HEK293 (cell line): Measurements from ENCODE around the gene PRKCE.

Experiments
- CTCF ChIA-PET: fragments of 350-600 bp; formaldehyde crosslinking; extraction: SDS; loops from one replicate; lab custom pipeline; 2021; ENCODE audit warnings: antibody characterized with exemption; lab: Yijun Ruan, JAX
- POLR2A ChIA-PET: fragments of 300-600 bp; formaldehyde crosslinking; extraction: SDS; loops from one replicate; lab custom pipeline; 2020; ENCODE audit warnings: antibody characterized with exemption, inconsistent platforms; lab: Yijun Ruan, JAX
- H3K27ac ChIP-seq: fragments of 200-500 bp; sonication (Bioruptor generic); 2 replicates; pipeline ENCODE4 v1.5.1; 2014; ENCODE audit warnings: low read depth, low read length, control low read depth, inconsistent platforms; ENCODE audit errors: extremely low read depth
- H3K36me3 ChIP-seq, 2 experiments: fragments of 200-500 bp in 1 of 2; sonication (Bioruptor generic) in 1 of 2; 1 replicate in 1 of 2; 2 replicates in 1 of 2; pipeline ENCODE4 v1.5.1; 2014 to 2017; ENCODE audit warnings: inconsistent platforms in 2 of 2, low read length in 2 of 2; ENCODE audit not compliant: control insufficient read depth in 2 of 2, insufficient read depth in 1 of 2
- H3K4me1 ChIP-seq: fragments of 200-500 bp; sonication (Bioruptor generic); 2 replicates; pipeline ENCODE4 v1.5.1; 2014; ENCODE audit warnings: mild to moderate bottlenecking, low read length, inconsistent platforms; ENCODE audit not compliant: control insufficient read depth, insufficient read depth
- H3K4me3 ChIP-seq: 2 replicates; pipeline ENCODE4 v1.5.1; 2011; ENCODE audit warnings: low read depth, mild to moderate bottlenecking, control low read depth, low read length, moderate library complexity
- H3K9me3 ChIP-seq: fragments of 200-500 bp; sonication (Bioruptor generic); 2 replicates; pipeline ENCODE4 v1.5.1; 2014; ENCODE audit warnings: low read depth, low read length, inconsistent platforms; ENCODE audit not compliant: control insufficient read depth, insufficient read depth
- FEZF1 ChIP-seq: fragments of 450-650 bp; formaldehyde crosslinking; IDR thresholded peaks from 2 replicates; pipeline ENCODE4 v1.5.1; 2016; ENCODE audit warnings: missing biosample characterization, missing genetic modification characterization
- GFI1B ChIP-seq: fragments of 450-650 bp; formaldehyde crosslinking; IDR thresholded peaks from 2 replicates; pipeline ENCODE4 v1.5.1; 2016; ENCODE audit warnings: missing biosample characterization, missing genetic modification characterization
- GLIS2 ChIP-seq: fragments of 450-650 bp; formaldehyde crosslinking; IDR thresholded peaks from 2 replicates; pipeline ENCODE4 v1.5.1; 2016; ENCODE audit warnings: missing biosample characterization, missing genetic modification characterization
- KLF16 ChIP-seq: fragments of 450-650 bp; formaldehyde crosslinking; IDR thresholded peaks from 2 replicates; pipeline ENCODE4 v1.5.1; 2017; ENCODE audit warnings: missing biosample characterization, missing genetic modification characterization
- OSR2 ChIP-seq: fragments of 450-650 bp; formaldehyde crosslinking; IDR thresholded peaks from 2 replicates; pipeline ENCODE4 v1.5.1; 2016; ENCODE audit warnings: missing biosample characterization, missing genetic modification characterization
- PRDM6 ChIP-seq: fragments of 450-650 bp; formaldehyde crosslinking; IDR thresholded peaks from 2 replicates; pipeline ENCODE4 v1.5.1; 2017; ENCODE audit warnings: missing biosample characterization, missing genetic modification characterization
- SCRT2 ChIP-seq: fragments of 450-650 bp; formaldehyde crosslinking; IDR thresholded peaks from 2 replicates; pipeline ENCODE4 v1.5.1; 2016; ENCODE audit warnings: missing biosample characterization, missing genetic modification characterization
- SP3 ChIP-seq: fragments of 450-650 bp; formaldehyde crosslinking; IDR thresholded peaks from 2 replicates; pipeline ENCODE4 v1.5.1; 2016; ENCODE audit warnings: missing biosample characterization, missing genetic modification characterization
- TRIM28 ChIP-seq: IDR thresholded peaks from 2 replicates; pipeline ENCODE4 v1.6.1; 2011; ENCODE audit warnings: low read length, control low read depth, borderline replicate concordance
- ZFP3 ChIP-seq: fragments of 450-650 bp; formaldehyde crosslinking; IDR thresholded peaks from 2 replicates; pipeline ENCODE4 v1.5.1; 2016; ENCODE audit warnings: low read depth, missing biosample characterization, missing genetic modification characterization
- ZFP41 ChIP-seq: fragments of 450-650 bp; formaldehyde crosslinking; IDR thresholded peaks from 2 replicates; pipeline ENCODE4 v1.5.1; 2016; ENCODE audit warnings: missing biosample characterization, missing genetic modification characterization, borderline replicate concordance
- ZIC2 ChIP-seq: fragments of 450-650 bp; formaldehyde crosslinking; IDR thresholded peaks from 2 replicates; pipeline ENCODE4 v1.5.1; 2016; ENCODE audit warnings: missing biosample characterization, missing genetic modification characterization
- ZNF202 ChIP-seq: fragments of 450-650 bp; formaldehyde crosslinking; IDR thresholded peaks from 2 replicates; pipeline ENCODE4 v1.5.1; 2016; ENCODE audit warnings: missing biosample characterization, missing genetic modification characterization, borderline replicate concordance
- ZNF266 ChIP-seq: fragments of 450-650 bp; formaldehyde crosslinking; IDR thresholded peaks from 2 replicates; pipeline ENCODE4 v1.5.1; 2016; ENCODE audit warnings: missing biosample characterization, missing genetic modification characterization, low read depth
- ZNF341 ChIP-seq: fragments of 450-650 bp; formaldehyde crosslinking; IDR thresholded peaks from 2 replicates; pipeline ENCODE4; 2016; ENCODE audit warnings: low read depth, missing biosample characterization, missing genetic modification characterization
- ZNF423 ChIP-seq: fragments of 450-650 bp; formaldehyde crosslinking; IDR thresholded peaks from 2 replicates; pipeline ENCODE4 v1.5.1; 2016; ENCODE audit warnings: missing biosample characterization, missing genetic modification characterization
- ZNF521 ChIP-seq: fragments of 450-650 bp; formaldehyde crosslinking; IDR thresholded peaks from 2 replicates; pipeline ENCODE4 v1.5.1; 2017; ENCODE audit warnings: missing biosample characterization, mild to moderate bottlenecking, missing genetic modification characterization
- ZNF560 ChIP-seq: fragments of 450-650 bp; formaldehyde crosslinking; IDR thresholded peaks from 2 replicates; pipeline ENCODE4 v1.5.1; 2017; ENCODE audit warnings: missing biosample characterization, missing genetic modification characterization, borderline replicate concordance
- ZNF768 ChIP-seq: fragments of 450-650 bp; formaldehyde crosslinking; IDR thresholded peaks from 2 replicates; pipeline ENCODE4 v1.5.1; 2018; ENCODE audit warnings: missing biosample characterization, mild to moderate bottlenecking, missing genetic modification characterization
- ZNF843 ChIP-seq: fragments of 450-650 bp; formaldehyde crosslinking; IDR thresholded peaks from 2 replicates; pipeline ENCODE4 v1.5.1; 2016; ENCODE audit warnings: missing biosample characterization, missing genetic modification characterization
- ZSCAN18 ChIP-seq: fragments of 450-650 bp; formaldehyde crosslinking; IDR thresholded peaks from 2 replicates; pipeline ENCODE4 v1.5.1; 2016; ENCODE audit warnings: missing biosample characterization, missing genetic modification characterization
- TF ChIP-seq, protein P1 (sequence below): fragments of 450-650 bp; formaldehyde crosslinking; IDR thresholded peaks from 2 replicates; pipeline ENCODE4 v1.5.1; 2017; ENCODE audit warnings: missing biosample characterization, missing genetic modification characterization

Gene PRKCE

DNA sequence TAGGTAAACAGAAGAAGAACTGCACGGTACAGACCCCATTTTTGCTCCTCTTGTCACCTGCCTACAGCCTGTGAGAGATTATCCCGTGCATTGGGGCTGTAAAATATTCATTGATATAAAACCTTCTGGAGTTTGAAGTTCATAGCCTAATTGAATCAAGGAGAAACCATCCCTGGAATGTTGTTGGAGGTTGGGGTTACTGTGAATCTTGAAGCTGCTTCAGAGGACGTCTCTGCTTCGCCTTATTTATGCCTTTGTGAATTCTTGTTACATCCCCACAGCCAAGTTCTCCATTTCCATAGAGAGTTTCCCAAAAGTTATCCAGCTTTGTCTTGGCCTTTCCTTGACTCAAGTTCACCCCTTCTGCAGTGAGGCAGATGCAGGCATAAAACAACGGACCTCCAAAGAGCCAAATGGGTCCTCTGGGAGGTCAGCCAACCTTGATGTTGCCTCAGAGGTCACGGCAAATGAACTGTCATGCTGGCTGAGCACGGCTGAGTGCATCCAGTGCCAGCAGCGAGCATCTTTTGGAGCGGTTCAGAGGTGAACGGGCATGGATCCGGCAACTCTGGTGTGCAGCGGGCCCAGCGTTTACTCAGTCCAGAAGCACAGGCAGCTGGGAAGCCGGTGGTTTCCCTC lies 317.6 kb downstream of the PRKCE start:
- H3K36me3 ChIP-seq = no peaks in the 10 kb centered on the region
- no peak overlapping the region for H3K4me3 ChIP-seq
- H3K9me3 ChIP-seq = no peaks in the 10 kb centered on the region
- no peak for TF ChIP-seq ZFP3
- TF ChIP-seq GLIS2 (tag by site-specific recombination) = no peak
- no peak for TF ChIP-seq TRIM28
- TF ChIP-seq ZNF202 (tag by site-specific recombination) = no peak
- TF ChIP-seq SCRT2 (tag by site-specific recombination) = no peak
- no peak for TF ChIP-seq SP3 (tag by site-specific recombination)
- no peak for TF ChIP-seq ZSCAN18 (tag by site-specific recombination)
- TF ChIP-seq ZNF521 (tag by site-specific recombination) = no peak
- TF ChIP-seq GFI1B = no peak
- ChIA-PET POLR2A (no interaction called here), CTCF (interaction anchor here (1.0 kb wide), 1 partner anchor 496 kb away, joined by 4 read pairs; no protein-coding TSS in a partner anchor)
- peaks cover 5% of the 10 kb centered on the region; the same call in 1 of the 2 replicates for H3K4me1 ChIP-seq
- H3K27ac ChIP-seq = no peak overlapping the region

DNA sequence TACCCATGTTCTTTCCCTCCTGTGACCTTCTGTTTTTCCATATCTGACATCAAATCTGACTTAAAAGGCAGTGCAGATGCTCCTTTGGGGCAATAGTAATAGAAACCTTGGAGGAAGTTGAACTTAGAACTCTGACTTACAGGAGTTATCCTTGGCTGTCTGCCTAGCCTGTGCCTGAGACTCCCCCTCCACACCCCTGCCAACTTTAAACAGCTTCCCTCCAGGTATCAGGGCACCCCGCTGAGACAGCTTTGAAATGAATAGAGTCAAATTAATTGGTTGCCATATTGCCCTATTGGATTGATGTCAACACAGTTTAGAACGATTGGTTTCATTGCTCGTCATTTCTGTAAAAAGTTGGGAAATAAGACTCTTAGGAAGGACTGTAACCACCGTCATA lies 322.0 kb downstream of the PRKCE start:
- H3K4me1 ChIP-seq = 0 out of 2 replicates have a peak, but pooled peaks cover 4% of the 10 kb centered on the region
- no peak overlapping the region for H3K27ac ChIP-seq
- no peak overlapping the region for H3K4me3 ChIP-seq
- CTCF ChIA-PET = interaction anchor here (0.5 kb wide), 1 partner anchor 356 kb away, joined by 3 read pairs; no protein-coding TSS in a partner anchor
- TF ChIP-seq ZNF266 (tag by site-specific recombination) (no peak), PRDM6 (tag by site-specific recombination) (0 out of 2 replicates have a peak, but pooled peaks have one; percentile 23), ZNF768 (tag by site-specific recombination) (no peak), ZNF423 (tag by site-specific recombination) (0 out of 2 replicates have a peak, but pooled peaks have one; percentile 56), FEZF1 (tag by site-specific recombination) (peak; percentile 94), KLF16 (tag by site-specific recombination) (no peak), ZFP41 (tag by site-specific recombination) (no peak), ZIC2 (tag by site-specific recombination) (peak; percentile 67), ZNF560 (tag by site-specific recombination) (no peak), OSR2 (peak; percentile 59), ZNF843 (peak; percentile 66; the same call in 1 of the 2 replicates), ZNF341 (tag by site-specific recombination) (peak; percentile 49; the same call in 1 of the 2 replicates)
- TF ChIP-seq, protein P1, sequence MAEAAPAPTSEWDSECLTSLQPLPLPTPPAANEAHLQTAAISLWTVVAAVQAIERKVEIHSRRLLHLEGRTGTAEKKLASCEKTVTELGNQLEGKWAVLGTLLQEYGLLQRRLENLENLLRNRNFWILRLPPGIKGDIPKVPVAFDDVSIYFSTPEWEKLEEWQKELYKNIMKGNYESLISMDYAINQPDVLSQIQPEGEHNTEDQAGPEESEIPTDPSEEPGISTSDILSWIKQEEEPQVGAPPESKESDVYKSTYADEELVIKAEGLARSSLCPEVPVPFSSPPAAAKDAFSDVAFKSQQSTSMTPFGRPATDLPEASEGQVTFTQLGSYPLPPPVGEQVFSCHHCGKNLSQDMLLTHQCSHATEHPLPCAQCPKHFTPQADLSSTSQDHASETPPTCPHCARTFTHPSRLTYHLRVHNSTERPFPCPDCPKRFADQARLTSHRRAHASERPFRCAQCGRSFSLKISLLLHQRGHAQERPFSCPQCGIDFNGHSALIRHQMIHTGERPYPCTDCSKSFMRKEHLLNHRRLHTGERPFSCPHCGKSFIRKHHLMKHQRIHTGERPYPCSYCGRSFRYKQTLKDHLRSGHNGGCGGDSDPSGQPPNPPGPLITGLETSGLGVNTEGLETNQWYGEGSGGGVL (tag by site-specific recombination) = peak; percentile 49; the same call in 1 of the 2 replicates
- TF ChIP-seq, all 188 proteins: peak for 8
- POLR2A ChIA-PET = no interaction called here
- no peaks in the 10 kb centered on the region for H3K9me3 ChIP-seq
- H3K36me3 ChIP-seq = no peaks in the 10 kb centered on the region
